Stimulated activated CD8-positive, alpha-beta memory T cell treated with anti-CD3 and anti-CD28 coated beads, Interleukin-12 subunit alpha, Interleukin-12 subunit beta, amount 100 ng/mL, for 1 hour (primary cell): ENCODE results near the gene ZC3H12C.
"Not testable (repeated sequence)": the region's sequence is repeated elsewhere in the genome, so short reads cannot be mapped to it uniquely, and the experiment has no call there.

Experiments used
- DNase-seq: peaks from one replicate; pipeline ENCODE4 v3.0.0-alpha.2; 2020; ENCODE audit warnings: low read depth

The ZC3H12C gene

DNA sequence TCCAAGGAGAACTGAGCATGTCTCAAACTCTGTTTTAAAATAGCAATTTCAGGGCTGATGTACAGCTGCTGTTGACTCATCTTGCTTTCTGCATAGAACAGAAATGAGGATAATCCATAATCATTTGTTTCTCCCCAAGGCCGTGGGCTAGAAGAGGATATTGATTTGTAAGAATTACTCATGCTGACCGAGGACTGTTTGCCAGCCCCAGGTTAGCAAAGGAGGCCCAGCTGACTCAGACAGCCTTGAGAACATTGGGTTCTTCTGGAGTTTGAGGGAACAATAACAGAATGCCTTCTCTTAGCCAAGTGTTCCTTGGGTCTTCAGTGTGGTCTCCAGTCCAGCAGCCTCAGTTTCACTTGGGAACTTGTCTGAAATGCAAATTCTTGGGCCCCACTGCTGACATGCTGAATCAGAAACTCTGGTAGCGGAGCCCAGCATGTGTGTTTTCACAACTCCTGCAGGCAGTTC, 92.0 kb downstream of the ZC3H12C start:
- DNase-seq = no peak

- DNase-seq = no peak
These were observed 92.4 kb downstream of the ZC3H12C start for GRCh38 chr11:110185599-110185998.

DNA sequence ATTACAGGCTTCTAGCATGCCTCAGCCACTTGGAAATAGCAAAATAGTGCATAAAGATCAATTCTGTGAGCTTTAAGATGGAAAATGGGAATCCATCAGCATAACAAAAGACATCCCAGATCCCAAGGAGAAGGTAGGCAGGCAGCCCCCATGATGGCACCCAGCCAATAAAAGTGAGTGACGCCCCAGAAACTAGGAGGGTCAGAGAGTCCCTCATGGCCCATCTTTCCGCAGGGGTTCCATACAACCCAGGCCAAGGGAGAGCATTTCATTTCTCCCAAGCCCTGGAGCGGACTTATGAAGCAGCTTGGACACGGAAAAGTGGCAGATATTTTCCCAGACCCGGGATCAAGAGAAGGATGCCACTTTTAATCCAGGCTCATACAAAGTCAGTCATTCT, 93.3 kb downstream of the ZC3H12C start:
- DNase-seq = no peak

- no peak for DNase-seq
These were observed 93.7 kb downstream of the ZC3H12C start for GRCh38 chr11:110186867-110187266.

GRCh38 chr11:110187731-110188130, 94.5 kb downstream of the ZC3H12C start:
- no peak for DNase-seq

DNA sequence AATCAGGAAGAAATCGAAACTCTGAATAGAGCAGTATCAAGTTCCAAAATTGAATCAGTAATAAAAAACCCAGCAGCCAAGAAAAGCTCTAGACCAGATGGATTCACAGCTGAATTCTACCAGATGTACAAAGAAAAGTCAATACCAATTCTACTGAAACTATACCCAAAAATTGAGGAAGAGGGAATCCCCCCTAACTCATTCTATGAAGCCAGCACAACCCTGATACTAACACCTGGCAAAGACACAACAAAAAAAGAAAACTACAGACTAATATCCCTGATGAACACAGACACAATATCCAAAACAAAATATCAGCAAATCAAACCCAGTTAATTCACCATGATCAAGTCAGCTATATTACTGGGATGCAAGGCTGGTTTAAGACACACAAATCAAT, 97.7 kb downstream of the ZC3H12C start:
- no peak for DNase-seq

GRCh38 chr11:110192604-110193282, 99.6 kb downstream of the ZC3H12C start:
- not testable (repeated sequence) for DNase-seq

- not testable (repeated sequence) for DNase-seq
These were observed 101.1 kb downstream of the ZC3H12C start for GRCh38 chr11:110194211-110194766.

DNA sequence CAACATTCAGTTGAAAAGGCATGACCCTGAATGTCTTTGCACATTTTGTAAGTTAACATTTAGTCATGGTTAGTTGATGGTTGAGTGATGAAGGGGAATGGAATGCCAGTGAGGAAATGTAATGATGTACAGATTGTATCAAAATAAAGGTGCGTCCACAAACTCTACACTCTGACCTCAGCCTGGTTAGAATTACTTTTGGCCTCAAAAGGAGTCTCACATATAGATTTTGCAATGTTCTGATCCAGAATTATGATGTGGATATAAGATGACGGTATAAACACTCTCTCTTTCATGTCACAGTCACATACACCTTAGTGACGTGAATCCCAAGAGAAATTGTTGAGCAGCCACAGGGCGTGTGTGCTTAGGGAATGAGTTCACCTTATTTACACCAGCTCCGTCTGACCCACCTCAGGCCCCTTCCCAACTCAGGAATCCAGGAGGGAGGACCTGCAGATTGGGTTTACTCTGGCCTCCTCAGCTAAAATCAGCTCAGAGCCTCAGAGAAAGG, 103.1 kb downstream of the ZC3H12C start:
- no peak for DNase-seq

GRCh38 chr11:110196884-110197420, 103.8 kb downstream of the ZC3H12C start:
- DNase-seq = no peak

GRCh38 chr11:110198031-110198729, 105.0 kb downstream of the ZC3H12C start:
- DNase-seq = no peak

GRCh38 chr11:110199184-110199981, 106.2 kb downstream of the ZC3H12C start:
- no peak for DNase-seq

DNA sequence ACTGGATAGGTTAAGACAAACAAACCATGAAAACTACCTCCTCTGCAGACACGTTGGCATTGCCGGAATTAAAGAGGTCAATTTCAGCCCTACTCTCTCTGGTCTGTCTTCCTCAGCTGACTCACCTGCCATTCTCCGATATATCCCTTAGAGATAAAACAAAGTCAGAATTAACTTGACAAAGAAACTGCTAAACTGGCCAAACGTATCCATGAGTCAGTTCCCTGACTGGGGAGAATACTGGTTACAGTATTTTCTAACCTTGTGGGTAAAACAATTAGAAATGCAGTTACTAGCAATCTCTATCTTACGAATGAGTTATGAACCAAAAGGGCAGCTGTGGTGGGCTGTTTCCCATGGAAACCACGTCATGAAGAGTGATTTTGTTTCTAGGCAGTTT, 107.0 kb downstream of the ZC3H12C start:
- no peak for DNase-seq

DNA sequence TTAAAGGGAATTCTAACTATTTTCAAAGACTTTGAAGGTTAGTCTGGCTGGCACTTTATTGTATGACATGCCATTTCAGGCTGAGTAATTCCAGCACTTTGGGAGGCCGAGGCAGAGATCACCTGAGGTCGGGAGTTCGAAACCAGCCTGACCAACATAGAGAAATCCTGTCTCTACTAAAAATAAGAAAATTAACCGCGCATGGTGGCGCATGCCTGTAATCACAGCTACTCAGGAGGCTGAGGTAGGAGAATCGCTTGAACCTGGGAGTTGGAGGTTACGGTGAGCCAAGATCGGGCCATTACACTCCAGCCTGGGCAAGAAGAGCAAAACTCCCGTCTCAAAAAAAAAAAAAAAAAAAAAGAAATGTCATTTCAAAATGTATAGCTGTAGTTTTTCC, 107.6 kb downstream of the ZC3H12C start:
- DNase-seq = no peak

- DNase-seq = no peak
These were observed 113.9 kb downstream of the ZC3H12C start for GRCh38 chr11:110207123-110207522.

DNA sequence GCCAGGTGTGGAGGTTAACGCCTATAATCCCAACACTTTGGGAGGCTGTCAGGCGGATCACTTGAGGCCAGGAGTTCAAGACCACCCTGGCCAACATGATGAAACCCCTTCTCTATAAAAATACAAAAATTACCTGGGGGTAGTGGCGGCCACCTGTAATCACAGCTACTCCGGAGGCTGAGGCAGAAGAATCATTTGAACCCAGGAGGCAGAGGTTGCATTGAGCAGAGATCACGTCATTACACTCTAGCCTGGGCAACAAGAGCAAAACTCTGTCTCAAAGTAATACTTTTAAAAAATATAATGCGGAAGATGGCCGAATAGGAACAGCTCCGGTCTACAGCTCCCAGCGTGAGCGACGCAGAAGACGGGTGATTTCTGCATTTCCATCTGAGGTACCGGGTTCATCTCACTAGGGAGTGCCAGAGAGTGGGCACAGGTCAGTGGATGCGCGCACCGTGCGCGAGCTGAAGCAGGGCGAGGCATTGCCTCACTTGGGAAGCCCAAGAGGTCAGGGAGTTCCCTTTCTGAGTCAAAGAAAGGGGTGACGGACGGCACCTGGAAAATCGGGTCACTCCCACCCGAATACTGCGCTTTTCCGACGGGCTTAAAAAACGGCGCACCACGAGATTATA, 115.6 kb downstream of the ZC3H12C start:
- DNase-seq = not testable (repeated sequence)

DNA sequence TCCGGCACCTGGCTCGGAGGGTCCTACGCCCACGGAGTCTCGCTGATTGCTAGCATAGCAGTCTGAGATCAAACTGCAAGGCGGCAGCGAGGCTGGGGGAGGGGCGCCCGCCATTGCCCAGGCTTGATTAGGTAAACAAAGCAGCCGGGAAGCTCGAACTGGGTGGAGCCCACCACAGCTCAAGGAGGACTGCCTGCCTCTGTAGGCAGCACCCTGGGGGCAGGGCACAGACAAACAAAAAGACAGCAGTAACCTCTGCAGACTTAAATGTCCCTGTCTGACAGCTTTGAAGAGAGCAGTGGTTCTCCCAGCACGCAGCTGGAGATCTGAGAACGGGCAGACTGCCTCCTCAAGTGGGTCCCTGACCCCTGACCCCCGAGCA, 116.1 kb downstream of the ZC3H12C start:
- not testable (repeated sequence) for DNase-seq

- no peak for DNase-seq
These were observed 124.2 kb downstream of the ZC3H12C start for GRCh38 chr11:110217223-110217877.

DNA sequence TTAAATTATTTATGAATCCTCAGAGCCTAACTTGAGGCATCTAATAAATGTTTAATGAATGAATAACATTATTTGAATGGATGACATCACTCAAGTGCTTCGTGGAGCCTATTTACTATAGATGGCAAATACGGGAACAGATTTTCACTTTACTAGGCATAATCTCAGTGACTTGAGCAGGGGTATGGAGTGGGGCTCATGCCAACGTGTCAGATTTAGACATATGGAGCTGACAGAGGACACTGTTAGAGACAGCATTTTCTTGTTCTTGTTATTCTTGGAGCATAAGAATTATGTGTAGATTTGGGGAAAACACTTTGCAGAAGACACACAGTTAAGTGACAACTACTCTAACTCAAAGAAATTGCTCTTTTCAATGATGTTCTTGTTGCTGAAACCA, 124.7 kb downstream of the ZC3H12C start:
- DNase-seq = no peak

GRCh38 chr11:110219006-110219785, 126.0 kb downstream of the ZC3H12C start:
- no peak for DNase-seq
